Subcutaneous adipose tissue (tissue), 4 donors: ENCODE measurements around the gene SLC4A1AP. TPM values are rescaled to one million over a fixed set of nuclear protein-coding genes. Genes with fewer than 3 reads are reported as not detected.

Experiments
- total RNA-seq, 4 donors: library from RNA; depleted of rRNA; stranded (reverse); fragments of >200 nt; gene quantifications; one replicate each; pipeline ENCODE4 v1.1.0, GENCODE V29; 2016
- TF ChIP-seq, protein P1 (sequence below): fragments of 450-650 bp; IDR thresholded peaks from one replicate; pipeline ENCODE4 v1.5.1; 2016; ENCODE audit warnings: low read depth, mild to moderate bottlenecking, control low read depth, antibody characterized with exemption, moderate library complexity

The SLC4A1AP gene
- total RNA-seq, 4 donors from 2014 or later = 20.7 to 23.1 (median 22.3) TPM

DNA sequence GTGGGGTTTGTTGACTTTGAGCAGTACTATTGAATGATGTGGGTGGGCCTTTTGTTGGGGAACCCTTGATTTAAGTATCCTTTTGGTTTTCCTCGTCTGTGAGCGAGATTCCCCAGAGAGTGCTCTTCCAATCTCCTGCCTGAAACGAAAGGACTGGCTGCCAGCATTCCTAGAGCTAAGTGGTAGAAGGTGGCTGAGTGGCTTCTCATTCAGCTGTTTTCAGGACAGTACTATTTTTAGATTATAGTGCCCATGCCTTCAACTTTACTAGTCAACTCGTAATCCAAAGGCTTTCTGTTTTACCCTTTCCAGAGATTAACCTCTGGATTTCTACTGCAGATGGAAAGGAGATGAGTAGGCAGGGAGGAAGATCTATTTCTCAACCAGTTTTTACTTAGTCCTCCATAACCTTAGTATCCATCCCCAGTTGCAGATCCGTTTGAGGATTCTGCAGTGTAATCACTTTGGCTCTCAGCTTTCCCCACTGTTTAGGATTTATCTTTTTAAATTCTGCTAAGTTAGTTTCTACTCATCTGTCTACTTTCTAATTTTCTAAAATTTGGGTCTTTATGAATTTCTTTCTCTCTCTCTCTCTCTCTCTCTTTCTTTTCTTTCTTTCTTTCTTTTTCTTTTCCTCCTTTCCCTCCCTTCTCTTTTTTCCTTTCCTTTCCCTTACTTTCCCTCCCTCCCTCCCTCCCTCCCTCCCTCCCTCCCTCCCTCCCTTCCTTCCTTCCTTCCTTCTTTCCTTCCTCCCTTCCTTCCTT is 9.2 kb downstream of the SLC4A1AP start:
- TF ChIP-seq, protein P1, sequence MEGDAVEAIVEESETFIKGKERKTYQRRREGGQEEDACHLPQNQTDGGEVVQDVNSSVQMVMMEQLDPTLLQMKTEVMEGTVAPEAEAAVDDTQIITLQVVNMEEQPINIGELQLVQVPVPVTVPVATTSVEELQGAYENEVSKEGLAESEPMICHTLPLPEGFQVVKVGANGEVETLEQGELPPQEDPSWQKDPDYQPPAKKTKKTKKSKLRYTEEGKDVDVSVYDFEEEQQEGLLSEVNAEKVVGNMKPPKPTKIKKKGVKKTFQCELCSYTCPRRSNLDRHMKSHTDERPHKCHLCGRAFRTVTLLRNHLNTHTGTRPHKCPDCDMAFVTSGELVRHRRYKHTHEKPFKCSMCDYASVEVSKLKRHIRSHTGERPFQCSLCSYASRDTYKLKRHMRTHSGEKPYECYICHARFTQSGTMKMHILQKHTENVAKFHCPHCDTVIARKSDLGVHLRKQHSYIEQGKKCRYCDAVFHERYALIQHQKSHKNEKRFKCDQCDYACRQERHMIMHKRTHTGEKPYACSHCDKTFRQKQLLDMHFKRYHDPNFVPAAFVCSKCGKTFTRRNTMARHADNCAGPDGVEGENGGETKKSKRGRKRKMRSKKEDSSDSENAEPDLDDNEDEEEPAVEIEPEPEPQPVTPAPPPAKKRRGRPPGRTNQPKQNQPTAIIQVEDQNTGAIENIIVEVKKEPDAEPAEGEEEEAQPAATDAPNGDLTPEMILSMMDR = no peak

DNA sequence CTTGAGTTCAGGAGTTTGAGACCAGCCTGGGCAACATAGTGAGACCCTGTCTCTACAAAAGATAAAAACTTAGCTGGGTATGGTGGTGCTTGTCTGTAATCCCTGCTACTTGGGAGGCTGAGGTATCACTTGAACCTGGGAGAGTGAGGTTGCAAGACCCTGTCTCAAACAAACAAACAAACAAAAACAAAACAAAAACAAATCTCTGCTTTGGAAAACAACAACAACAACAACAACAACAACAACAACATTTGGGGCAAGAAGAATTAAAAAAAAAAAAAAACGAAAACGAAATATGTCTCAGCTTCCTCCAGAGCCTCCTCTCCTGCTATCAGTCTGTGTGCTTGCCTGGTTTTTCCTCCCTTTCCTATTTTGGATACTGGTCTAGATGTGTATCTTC is 16.9 kb downstream of the SLC4A1AP start:
- TF ChIP-seq, protein P1 = no peak

DNA sequence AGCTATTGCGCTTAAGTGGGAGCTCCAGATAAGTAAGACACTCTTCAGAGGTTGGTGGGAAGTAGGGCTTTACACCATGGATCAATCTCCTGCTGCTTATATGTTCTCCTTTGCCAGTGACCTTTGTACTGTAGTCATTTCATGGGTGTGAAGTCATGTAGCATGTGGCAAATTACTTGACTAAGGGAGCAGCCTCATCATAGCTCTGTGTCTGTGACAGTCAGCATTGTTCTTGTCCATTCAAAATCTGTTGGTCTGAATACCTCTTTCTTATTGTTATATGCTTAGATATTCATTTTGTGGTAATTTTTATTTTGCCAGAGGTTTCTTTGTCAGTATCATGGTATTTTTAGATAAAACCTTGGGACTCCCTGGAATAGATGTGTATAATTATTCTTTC is 18.2 kb downstream of the SLC4A1AP start:
- TF ChIP-seq, protein P1 = no peak

DNA sequence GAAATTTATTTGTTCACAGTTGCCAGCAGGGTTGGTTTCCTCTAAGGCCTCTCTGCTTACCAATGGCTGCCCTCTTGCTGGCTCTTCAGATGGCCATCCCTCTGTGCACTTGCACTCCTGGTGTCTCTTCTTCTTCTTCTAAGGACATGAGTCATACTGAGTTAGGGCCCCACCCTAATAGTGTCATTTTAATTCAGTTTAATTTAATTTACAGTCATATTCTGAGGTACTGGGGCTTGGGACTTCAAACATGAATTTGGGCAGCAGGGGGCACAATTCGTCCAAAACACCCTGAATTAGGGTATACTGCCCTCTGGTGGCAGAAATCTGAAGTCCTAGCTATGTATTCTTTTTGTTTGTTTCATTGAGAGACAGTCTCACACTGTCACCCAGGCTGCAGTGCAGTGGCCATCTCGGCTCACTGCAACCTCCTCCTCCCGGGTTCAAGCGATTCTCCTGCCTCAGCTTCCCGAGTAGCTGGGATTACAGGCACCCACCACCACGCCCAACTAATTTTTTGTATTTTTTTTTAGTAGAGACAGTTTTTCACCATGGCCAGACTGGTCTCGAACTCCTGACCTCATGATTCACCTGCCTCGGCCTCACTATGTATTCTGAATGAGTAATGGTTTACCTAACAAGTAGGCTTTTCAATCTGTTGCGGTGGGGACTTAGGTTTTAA is 19.8 kb downstream of the SLC4A1AP start:
- TF ChIP-seq, protein P1 = no peak

DNA sequence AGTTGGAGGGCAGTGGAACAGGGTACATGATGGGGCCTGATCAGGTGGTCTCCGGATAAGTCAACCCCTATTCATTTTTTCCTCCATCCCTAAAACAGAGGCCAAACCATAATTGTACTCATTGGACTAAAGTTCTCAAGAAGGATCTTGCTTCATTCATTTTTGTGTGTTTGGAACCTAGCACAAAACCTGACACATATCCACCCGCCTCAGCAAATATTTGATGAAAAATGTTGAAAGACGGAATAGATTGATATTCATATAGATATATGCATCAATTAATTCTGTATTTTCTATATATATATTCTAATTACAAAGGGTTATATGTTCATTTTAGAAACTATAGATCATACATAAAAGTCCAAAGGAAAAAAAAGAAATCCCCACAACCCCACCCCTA is 21.9 kb downstream of the SLC4A1AP start:
- TF ChIP-seq, protein P1 = no peak

DNA sequence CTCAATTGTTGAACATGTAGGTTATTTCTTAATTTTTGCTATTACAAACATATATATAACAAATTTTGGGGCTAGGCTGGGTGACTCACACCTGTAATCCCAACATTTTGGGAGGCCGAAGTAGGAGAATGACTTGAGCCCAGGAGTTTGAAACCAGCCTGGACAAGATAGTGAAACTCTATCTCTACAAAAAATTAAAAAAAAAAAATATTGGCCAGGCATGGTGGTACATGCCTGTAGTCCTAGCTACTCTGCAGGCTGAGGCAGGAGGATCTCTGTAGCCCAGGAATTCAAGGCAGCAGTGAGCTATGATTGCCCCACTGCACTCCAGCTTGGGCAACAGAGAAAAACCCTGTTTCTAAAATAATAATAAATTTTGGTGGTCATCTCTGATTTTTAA is 23.5 kb downstream of the SLC4A1AP start:
- TF ChIP-seq, protein P1 = no peak

DNA sequence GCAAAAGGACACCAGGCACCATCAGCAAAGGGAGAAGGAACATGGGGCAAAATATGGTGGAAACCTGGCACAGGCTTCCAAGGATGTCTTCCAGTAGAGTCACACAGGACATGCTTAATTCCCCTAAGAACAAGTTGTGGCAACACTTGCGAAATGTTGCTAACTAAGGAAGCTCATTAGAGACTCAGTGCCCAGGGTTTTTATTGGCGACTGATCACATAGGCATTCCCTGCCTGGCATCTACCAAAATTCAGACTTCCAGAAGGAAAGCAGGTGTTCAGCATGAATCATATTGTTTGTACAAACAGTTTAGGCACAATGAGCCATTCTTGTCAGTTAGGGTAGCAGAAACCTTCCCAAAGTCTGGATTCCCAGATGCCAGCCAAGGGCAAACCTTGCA is 25.7 kb downstream of the SLC4A1AP start:
- TF ChIP-seq, protein P1 = no peak
